GM15510 (cell line): Measurements from ENCODE around the gene SERPINB5.

Source experiments
- POLR2A ChIP-seq: IDR thresholded peaks from 3 replicates; pipeline ENCODE4 v1.6.1; 2011; ENCODE audit warnings: borderline replicate concordance; ENCODE audit not compliant: insufficient read length; ENCODE audit errors: extremely low read depth

SERPINB5 gene

GRCh38 chr18:63532471-63532870, 55.7 kb downstream of the SERPINB5 start:
- TF ChIP-seq POLR2A, result no peak

- TF ChIP-seq POLR2A, result no peak
These were observed 57.9 kb downstream of the SERPINB5 start for GRCh38 chr18:63534615-63535014.

GRCh38 chr18:63539904-63540510, 63.2 kb downstream of the SERPINB5 start:
- no peak for TF ChIP-seq POLR2A

- no peak for TF ChIP-seq POLR2A
These were observed 65.3 kb downstream of the SERPINB5 start, which contains the start of gene SERPINB12 for GRCh38 chr18:63542069-63542468. Gene SERPINB12 (plus strand): TSS chr18:63542369. CDS start chr18:63556160, 13,791 bp downstream.

- TF ChIP-seq POLR2A, result no peak
These were observed 67.3 kb downstream of the SERPINB5 start for GRCh38 chr18:63544017-63544416.

GRCh38 chr18:63545000-63545399, 68.2 kb downstream of the SERPINB5 start:
- TF ChIP-seq POLR2A, result no peak

- no peak for TF ChIP-seq POLR2A
These were observed 73.3 kb downstream of the SERPINB5 start for GRCh38 chr18:63550068-63550467.

GRCh38 chr18:63551769-63552168, 75.0 kb downstream of the SERPINB5 start:
- TF ChIP-seq POLR2A, result no peak

- TF ChIP-seq POLR2A, result no peak
These were observed 75.8 kb downstream of the SERPINB5 start for GRCh38 chr18:63552581-63552980.

GRCh38 chr18:63553081-63553480, 76.3 kb downstream of the SERPINB5 start:
- TF ChIP-seq POLR2A, result no peak
